NOMO-1 (cell line): Measurements from ENCODE around the gene TMCC1.
"Not testable (repeated sequence)": the region's sequence is repeated elsewhere in the genome, so short reads cannot be mapped to it uniquely, and the experiment has no call there.

Experiments used
- DNase-seq, 2 experiments: peaks; one replicate each; lab custom pipeline; 2025; ENCODE audit not compliant: unreplicated experiment in 2 of 2; lab: John Stamatoyannopoulos, UW

TMCC1 gene

DNA sequence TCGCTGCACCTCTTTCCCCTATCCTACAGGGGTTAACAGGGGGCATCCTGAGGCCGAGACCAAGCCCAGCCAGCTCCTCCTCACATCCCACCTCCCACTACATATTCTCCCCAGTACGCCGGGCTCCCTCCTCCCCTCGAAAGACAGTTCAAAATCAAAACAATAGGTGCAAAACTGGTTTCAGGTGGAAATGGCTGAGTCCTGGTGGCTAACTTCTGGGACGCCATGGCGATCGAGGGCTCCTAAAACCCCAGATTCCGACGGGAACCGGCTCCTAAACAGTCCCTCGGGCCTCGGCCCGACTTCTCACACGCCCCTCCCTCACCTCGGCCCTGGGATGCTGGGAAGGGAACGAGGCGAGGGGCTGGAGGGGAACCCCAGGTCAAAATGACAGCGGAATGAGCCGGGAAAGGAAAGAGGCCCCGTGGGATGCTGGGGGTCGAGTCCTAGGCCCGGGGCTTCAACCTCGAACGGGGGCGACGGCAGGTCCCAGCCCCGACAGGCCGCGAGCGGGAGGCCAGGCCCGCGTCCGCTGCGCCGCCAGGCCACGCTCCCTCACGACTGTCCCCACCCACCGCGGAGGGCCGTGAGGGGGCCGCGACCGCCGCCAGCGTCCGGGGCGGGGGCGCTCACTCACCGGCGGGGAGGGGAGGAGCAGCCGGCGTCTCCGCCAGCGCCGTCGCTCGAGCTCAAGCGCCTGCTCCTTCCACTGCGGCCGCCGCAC lies 492 bp downstream of the TMCC1 start:
- DNase-seq = peak; percentile 75 to 84

DNA sequence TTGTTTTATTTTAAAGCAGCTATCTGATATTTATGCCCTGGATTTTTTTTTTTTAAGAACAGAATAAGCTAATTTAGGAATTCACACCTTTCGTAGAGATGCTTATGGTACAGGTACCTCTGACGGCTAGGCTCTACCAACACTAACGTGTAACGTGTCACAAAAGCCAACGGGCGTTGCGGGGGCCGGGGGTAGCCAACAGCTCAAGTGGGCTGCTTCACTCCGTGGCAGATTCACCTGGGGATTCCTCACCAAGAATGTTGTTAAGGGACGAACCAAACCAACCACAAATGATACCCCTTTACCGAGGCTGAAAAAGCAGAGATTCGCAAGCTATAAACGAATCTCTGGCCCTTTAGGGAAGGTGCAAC lies 1.0 kb downstream of the TMCC1 start:
- no peak for DNase-seq

DNA sequence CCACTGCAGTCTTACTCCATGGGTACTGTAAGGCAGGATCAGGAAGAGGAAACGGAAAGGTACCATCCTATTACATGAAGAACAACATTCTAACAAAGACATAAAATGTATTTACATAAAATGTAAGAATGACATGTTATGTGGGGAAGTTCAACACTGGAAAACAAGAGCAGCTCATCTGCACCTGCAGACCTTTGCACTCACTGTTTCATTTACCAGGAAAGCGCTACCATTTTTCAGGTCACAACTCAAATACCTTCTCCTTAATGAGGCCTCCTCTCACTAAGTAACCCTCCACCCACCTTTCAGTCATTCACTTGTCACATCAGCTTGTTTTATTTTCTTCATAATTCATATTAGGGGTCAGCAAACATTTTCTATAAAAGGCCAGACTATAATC lies 2.6 kb downstream of the TMCC1 start:
- DNase-seq = no peak

DNA sequence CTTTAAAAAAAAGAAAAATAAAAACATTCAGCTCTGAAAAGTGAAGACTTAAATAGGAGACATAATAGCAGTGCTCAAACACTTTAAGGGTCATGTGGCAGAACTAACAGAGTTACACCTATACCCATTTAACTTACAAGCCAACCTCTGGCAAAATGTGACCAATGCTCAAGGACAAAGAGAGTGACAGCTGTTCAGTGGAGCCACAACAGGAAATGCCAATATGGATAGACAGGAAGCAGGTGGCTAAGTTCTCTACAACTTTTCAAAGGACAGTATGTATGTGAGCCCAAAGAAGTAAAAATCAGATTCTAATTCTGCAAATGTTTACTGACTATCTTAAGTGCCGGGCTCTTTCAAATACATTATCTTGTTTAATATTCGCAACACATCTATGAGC lies 3.4 kb downstream of the TMCC1 start:
- DNase-seq = peak; percentile 48 to 72

DNA sequence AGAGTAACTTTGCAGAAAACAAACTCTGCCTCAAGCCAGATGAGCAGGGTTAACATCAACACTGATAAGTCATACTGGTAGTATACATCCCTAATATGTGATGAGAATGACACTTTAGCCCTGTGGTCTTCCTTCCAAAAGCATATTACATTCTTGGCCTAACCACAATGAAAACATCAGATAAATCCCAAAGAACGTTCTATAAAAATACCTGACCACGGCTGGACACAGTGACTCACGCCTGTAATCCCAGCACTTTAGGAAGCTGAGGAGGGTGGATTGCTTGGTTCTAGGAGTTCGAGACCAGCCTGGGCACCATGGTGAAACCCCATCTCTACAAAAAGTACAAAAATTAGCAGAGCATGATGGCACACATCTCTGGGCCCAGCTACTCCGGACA lies 4.7 kb downstream of the TMCC1 start:
- no peak for DNase-seq

DNA sequence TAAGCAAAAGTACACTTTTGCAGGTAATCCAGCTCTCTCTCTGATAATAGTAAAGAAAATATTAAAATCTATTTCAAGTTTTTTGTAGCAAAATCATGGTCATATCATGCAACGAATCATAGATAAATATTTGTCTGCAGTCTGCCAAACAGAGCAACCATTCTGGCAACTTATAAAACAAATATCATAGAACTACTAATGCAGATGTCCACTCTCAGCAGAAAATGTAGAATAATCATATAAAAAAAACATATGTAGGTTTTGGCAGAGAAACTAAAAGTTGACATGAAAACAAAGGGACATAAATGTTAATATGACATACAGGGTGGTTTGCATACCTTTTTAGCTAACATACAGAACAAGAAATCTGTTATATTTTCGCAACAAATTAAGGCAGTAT lies 12.2 kb downstream of the TMCC1 start:
- no peak for DNase-seq

DNA sequence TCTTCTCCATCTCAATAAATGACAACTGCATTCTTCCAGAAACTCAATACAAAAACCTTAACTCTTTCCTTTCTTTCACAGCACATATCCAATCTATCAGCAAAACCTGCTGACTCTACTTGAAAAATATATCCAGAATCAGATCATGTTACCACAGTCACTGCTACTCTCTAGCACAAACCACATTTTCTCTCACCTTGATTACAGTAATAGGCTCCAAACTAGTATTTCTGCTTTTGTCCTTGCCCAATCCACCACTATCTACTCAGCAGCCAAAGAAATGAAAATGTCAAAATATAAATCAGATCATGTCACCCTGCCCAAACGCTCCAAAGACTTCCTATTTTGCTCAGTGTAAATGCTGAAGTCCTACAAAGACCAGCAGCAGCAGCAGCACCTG lies 15.2 kb downstream of the TMCC1 start:
- peak; percentile 60 to 80 for DNase-seq

DNA sequence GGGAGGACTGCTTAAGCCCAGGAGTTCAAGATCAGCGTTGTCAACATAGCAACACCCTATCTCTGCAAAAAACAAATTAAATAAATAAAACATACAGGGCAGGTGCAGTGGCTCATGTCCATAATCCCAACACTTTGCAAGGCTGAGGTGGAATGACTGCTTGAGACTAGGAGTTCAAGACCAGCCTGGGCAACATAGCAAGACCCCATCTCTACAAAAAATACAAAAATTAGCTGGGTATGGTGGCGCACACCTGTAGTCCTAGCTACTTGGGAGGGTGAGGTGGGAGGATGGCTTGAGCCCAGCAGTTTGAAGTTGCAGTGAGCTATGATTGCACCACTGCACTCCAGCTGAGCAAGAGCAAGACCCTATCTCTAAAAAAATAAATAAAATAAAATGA lies 19.0 kb downstream of the TMCC1 start:
- not testable (repeated sequence) for DNase-seq

DNA sequence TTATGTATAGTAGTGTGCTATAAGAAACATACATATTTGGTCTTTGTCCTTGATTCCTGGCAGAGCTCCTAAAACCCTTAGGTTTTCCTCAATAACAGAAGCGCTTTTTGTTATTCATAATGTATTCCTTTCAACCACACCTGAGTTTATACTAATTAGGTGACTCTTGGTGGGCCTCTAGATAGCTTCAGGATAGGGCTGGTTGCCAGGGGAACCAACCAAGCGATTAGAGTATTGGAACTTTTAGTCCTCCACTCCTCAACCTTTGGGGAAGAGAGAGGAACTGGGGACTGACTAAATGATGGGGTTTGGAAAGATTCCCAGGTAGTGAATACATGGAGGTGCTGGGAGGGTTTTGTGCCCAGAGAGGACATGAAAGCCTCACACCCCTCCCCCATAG lies 24.6 kb downstream of the TMCC1 start:
- no peak for DNase-seq

DNA sequence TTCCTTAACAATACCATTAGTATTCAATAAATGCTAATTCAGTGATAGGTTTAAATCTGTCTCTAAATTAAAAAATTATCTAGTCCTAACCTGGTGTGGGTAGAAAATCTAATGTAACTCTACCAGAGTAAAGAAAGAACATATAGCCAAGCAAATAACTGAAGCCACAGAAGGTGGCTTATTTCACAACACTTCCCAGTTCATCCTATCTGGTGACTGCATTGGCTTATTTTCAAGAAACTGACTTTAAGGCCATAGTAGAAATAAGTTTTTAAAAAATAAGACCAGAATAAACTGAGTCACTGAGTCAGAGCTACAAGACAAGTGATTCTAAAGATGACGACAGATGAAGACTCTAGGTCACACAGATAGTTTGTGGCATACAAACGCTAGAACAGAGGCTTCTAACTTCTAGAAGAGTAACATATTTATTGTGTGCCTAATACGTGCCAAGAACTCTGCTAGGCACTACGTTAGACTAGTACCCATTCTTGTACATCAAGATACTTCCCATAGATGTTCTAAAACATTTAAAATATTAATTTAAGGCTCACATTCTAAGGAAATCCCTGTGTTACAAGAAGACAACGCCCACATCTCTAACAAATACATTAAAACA lies 25.9 kb downstream of the TMCC1 start:
- DNase-seq = no peak

DNA sequence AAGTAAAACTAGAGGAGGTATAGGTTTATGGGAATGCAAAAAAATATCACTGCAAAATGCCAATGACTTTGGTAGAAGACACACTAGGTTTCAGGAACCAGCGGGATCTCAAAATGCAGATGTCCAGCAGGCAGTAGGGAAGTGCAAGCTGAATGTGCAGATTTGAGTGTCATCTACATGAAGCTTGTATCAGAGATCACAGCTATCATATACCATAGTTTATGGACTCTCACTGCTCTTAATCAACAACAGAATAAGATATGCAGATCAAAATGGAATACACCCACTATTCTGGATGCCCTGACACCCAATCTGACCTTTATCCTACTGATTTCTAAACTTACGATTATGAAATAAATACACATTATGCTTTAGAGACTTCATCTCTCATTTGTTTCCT lies 27.7 kb downstream of the TMCC1 start:
- no peak for DNase-seq

DNA sequence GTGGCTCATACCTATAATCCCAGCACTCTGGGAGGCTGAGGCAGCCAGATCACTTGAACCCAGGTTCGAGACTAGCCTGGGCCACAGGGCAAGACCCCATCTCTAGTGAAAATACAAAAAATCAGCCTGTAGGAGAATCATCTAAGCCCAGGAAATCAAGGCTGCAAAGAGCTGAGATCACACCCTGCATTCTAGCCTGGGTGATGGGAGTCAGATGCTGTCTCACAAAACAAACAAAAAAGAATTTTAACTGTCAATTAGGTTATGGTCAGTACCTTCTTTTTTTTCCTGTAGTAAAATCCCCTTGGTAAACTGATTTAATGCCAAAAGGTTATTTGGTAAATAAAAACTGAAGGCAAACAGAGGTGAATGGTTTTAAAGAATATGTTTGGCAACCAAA lies 29.0 kb downstream of the TMCC1 start:
- no peak for DNase-seq

DNA sequence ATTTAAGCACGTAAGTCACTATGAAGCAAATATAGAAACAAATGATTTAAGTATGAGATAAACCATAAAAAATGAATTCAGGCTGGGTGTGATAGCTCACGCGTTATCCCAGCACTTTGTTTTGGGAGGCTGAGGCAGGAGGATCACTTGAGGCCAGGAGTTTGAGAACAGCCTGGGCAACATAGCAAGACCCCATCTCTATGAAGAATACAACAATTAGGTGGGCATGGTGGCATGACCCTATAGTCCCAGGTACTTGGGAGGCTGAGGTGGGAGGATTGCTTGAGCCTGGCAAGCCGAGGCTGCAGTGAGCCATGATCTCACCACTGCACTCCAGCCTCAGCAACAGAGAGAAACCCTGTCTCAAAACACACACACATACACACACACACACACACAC lies 34.2 kb downstream of the TMCC1 start:
- DNase-seq = no peak

DNA sequence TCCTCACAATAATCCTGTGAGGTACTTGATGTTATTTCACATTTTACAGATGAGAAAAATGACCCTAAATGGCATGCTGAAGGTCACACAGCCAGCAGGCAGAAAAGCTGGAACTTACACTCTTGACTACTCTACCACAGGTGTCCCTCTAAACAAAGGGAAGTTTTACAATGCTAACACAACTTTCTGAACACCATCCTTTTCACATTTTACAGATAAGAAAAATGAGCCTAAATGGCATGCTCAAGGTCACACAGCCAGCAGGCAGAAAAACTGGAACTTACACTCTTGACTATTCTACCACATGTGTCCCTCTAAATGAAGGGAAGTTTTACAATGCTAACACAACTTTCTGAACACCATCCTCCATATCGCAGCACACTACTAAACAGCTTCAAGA lies 35.6 kb downstream of the TMCC1 start:
- no peak for DNase-seq

DNA sequence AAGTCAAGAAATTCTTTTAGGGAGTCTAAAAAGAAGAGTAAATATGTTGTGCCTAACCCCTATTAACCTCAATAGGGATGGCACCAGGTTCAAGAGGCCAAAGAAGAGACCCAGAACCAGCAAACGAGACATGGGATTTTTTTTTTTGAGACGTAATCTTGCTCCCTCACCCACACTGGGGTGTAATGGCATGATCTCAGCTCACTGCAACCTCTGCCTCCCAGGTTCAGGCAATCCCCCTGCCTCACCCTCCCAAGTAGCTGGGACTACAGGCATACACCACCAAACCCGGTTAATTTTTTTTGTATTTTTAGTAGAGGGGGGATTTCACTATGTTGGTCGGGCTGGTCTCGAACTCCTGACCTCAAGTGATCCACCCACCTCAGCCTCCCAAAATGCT lies 36.7 kb downstream of the TMCC1 start:
- not testable (repeated sequence) for DNase-seq

DNA sequence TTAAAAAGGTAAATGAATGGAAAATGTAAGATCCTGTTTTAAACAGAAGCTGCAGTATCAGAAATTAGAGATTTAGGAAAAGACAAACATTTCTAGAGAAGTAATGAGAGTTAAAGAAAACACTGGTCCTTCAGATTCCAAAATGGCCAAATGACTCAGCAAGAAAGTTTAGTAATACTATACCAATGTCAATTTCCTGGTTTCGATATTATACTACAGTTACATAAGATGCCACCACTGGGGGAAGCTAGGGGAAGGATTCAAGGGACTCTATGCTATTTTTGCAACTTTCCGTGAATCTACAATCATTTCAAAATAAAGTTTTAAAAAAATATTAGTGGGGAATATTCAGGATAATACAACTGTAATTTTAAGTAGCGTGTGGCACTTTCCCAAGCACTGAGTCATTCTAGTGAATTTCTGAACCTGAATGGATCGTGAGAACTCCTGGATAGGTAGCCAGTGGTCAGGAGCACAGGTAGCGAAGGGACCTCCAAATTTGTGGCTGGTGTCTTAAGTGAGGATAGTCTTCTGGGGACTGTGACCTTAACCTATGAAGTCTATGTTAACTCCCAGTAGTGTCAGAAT lies 37.6 kb downstream of the TMCC1 start:
- peak; percentile 48 to 95 for DNase-seq

DNA sequence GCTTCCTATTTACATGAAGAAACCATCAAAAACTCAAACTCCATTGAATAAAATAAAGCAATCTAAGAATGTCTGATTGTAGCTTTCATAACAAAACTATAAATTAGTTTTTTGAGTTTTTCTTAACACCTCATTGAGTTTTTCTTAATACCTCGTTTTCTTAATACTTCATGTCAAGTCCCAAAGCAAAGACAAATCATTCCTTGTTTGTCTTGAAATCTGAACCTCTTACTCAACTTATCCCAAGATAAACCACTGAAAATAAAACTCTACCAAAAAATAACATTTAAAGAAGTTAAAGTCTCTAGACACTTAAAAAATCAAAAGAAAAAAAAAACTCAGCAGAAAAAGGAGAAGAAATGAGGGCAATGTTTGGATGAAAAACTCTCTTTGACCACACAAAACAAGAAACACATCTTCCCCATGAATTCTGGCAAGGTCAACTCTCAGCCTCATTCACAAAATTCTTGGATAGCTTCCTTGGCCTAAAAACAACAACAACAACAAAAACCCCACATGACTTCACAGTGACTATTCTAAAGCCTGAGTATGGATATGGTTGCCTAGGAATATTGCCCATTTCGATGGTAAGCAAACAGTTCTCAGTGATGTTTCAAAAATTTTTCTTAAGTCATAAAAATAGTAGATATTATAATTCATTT lies 38.2 kb downstream of the TMCC1 start:
- DNase-seq = no peak

DNA sequence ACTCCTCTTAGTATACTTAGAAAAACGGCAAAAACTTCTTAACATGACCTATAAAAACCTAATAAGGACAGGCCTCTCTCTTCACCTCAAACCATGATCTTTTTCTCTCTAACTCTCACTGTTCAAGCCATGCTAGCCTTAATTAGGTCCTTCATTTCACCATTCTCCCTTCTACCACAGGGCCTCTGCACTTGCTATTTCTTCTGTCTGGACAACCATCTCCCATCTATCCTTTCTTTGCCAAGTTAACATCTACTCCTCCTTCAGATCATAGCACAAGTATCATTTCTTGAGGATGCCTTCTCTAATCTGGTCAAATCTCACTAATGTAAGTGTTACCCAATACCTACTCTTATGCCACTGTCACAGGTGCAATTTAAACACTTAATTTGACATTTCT lies 39.1 kb downstream of the TMCC1 start:
- no peak for DNase-seq

DNA sequence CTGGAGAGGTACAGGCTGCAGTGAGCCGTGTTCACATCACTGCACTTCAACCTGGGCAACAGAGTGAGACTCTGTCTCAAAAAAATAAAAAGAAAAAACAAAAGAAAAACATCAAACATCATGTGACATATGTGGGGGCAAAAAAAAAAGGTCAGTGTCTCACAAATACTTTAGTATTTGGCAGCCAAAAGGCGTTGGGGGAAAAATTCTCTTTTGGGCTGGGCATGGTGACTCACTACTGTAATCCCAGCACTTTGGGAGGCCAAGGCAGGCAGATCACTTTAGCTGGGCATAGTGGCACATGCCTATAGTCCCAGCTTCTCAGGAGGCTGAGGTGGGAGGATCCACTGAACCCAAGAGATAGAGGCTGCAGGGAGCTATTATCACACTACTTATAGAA lies 47.6 kb downstream of the TMCC1 start:
- no peak for DNase-seq

DNA sequence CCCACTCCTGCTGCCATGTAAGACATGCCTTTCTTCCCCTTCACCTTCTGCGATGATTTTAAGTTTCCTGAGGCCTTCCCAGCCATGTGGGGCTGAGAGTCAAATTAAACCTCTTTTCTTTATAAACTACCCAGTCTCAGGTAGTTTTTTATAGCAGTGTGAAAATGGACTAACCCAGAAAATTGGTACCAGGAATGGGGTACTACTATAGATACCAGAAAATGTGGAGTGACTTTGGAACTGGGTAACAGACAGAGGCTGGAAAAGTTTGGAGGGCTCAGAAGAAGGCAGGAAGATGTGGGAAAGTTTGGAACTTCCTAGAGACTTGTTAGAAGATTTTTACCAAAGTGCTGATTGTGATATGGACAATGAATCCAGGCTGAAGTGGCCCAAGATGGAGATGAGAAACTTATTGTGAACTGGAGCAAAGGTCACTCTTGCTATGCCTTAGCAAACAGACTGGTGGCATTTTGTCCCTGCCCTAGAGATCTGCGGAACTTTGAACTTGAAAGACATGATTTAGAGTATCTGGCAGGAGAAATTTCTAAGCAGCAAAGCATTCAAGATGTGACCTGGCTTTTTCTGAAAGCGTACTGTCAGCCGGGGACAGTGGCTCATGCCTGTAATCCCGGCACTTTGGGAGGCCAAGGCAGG lies 52.7 kb downstream of the TMCC1 start:
- no peak for DNase-seq

DNA sequence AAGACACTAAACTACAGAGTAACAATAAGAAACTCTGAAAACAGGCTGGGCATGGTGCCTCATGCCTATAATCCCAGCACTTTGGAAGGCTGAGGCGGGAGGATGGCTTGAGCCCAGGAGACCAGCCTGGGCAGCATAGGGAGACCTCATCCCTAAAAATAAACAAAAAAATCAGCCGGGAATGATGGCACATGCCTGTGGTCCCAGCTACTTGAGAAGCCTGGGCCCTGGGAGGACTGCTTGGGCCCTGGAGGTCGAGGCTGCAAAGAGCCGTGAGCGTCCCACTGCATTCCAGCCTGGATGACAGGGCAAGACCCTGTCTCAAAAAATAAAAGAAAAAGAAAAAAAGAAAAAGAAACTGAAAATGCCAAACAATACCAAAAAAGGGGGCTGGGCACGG lies 55.4 kb downstream of the TMCC1 start:
- DNase-seq = no peak
